ENCODE measurements around the gene DFFA. TPM values are rescaled to one million over a fixed set of nuclear protein-coding genes. Genes with fewer than 3 reads are reported as not detected.

The DFFA gene
- total RNA-seq, 2 experiments from 2014 or later: 76.7 to 81.8 TPM

GRCh38 chr1:10519016-10519417, 46.7 kb upstream of the DFFA start:
- no peak for ATAC-seq
- no peak for DNase-seq
- POLR2A ChIA-PET: interaction anchor here (1.6 kb wide), 1 partner anchor 9 kb away, joined by 4 read pairs; no protein-coding TSS in a partner anchor

GRCh38 chr1:10517677-10517982, 45.3 kb upstream of the DFFA start:
- no peak for DNase-seq
- Mint-ChIP-seq H3K4me1 (ENCODE audit: low read depth) (peaks cover 69% of the 10 kb centered on the region), H3K36me3 (ENCODE audit: low read depth) (peaks cover 4% of the 10 kb centered on the region), H3K27me3 (no peaks in the 10 kb centered on the region), H3K4me3 (no peak overlapping the region), H3K27ac (no peak overlapping the region), H3K9me3 (no peaks in the 10 kb centered on the region)
- intact Hi-C loops (cut with micrococcal nuclease): loop anchor here (10.0 kb wide), 1 partner anchor 417 kb away; no protein-coding TSS in a partner anchor
- ChIA-PET POLR2A (no interaction called here), CTCF (no interaction called here)
- no peak for ATAC-seq
- no peak for TF ChIP-seq CTCF (IDR thresholded peaks at IDR 0.05)

More at GRCh38 chr1:10519016-10519417, 46.7 kb upstream of the DFFA start:
- no peak for TF ChIP-seq CTCF (IDR thresholded peaks at IDR 0.05)
- CTCF ChIA-PET: interaction anchor here (2.1 kb wide), 1 partner anchor 12 kb away, joined by 11 read pairs; no protein-coding TSS in a partner anchor
- H3K4me3 Mint-ChIP-seq: no peak overlapping the region
- H3K4me1 Mint-ChIP-seq (ENCODE audit: low read depth): peaks cover 64% of the 10 kb centered on the region
- no peaks in the 10 kb centered on the region for H3K9me3 Mint-ChIP-seq
- peaks cover 4% of the 10 kb centered on the region for H3K36me3 Mint-ChIP-seq (ENCODE audit: low read depth)
- H3K27ac Mint-ChIP-seq: no peak overlapping the region
- H3K27me3 Mint-ChIP-seq: no peaks in the 10 kb centered on the region
- intact Hi-C loops (cut with micrococcal nuclease): loop anchor here (10.0 kb wide), 1 partner anchor 416 kb away; no protein-coding TSS in a partner anchor

- no peaks in the 10 kb centered on the region for H3K9me3 Mint-ChIP-seq
- ATAC-seq (no peak), DNase-seq (no peak)
- H3K36me3 Mint-ChIP-seq (ENCODE audit: low read depth): peaks cover 4% of the 10 kb centered on the region
- POLR2A ChIA-PET: no interaction called here
- H3K4me3 Mint-ChIP-seq: no peak overlapping the region
- CTCF ChIA-PET: interaction anchor here (1.0 kb wide), 2 partner anchors 10 to 22 kb away, joined by 3 to 4 read pairs; no protein-coding TSS in a partner anchor
- no peak for TF ChIP-seq CTCF (IDR thresholded peaks at IDR 0.05)
- no peaks in the 10 kb centered on the region for H3K27me3 Mint-ChIP-seq
- peaks cover 67% of the 10 kb centered on the region for H3K4me1 Mint-ChIP-seq (ENCODE audit: low read depth)
- intact Hi-C loops (cut with micrococcal nuclease): loop anchor here (10.0 kb wide), 1 partner anchor 418 kb away; no protein-coding TSS in a partner anchor
- no peak overlapping the region for H3K27ac Mint-ChIP-seq
Measured at GRCh38 chr1:10516925-10517676, 44.8 kb upstream of the DFFA start.

GRCh38 chr1:10515976-10516750, 43.8 kb upstream of the DFFA start:
- no peaks in the 10 kb centered on the region for H3K27me3 Mint-ChIP-seq
- intact Hi-C loops (cut with micrococcal nuclease): loop anchor here (10.0 kb wide), 1 partner anchor 419 kb away; no protein-coding TSS in a partner anchor
- DNase-seq: no peak
- no peak for TF ChIP-seq CTCF (IDR thresholded peaks at IDR 0.05)
- no peak for ATAC-seq
- no peak overlapping the region for H3K27ac Mint-ChIP-seq
- H3K36me3 Mint-ChIP-seq (ENCODE audit: low read depth): peaks cover 4% of the 10 kb centered on the region
- no peak overlapping the region for H3K4me3 Mint-ChIP-seq
- POLR2A ChIA-PET: no interaction called here
- CTCF ChIA-PET: interaction anchor here (1.0 kb wide), 2 partner anchors 9 to 21 kb away, joined by 3 to 4 read pairs; no protein-coding TSS in a partner anchor
- H3K9me3 Mint-ChIP-seq: no peaks in the 10 kb centered on the region
- H3K4me1 Mint-ChIP-seq (ENCODE audit: low read depth): peaks cover 67% of the 10 kb centered on the region

Measured in activated CD8-positive, alpha-beta T cell treated with anti-CD3 and anti-CD28 coated beads for 36 hours (primary cell).